Measurements from ENCODE around the gene WDR82. TPM values are rescaled to one million over a fixed set of nuclear protein-coding genes. Genes with fewer than 3 reads are reported as not detected.

Gene WDR82
- total and polyA plus RNA-seq, 12 donors = 19.3 to 78.4 (median 69.4) TPM

DNA sequence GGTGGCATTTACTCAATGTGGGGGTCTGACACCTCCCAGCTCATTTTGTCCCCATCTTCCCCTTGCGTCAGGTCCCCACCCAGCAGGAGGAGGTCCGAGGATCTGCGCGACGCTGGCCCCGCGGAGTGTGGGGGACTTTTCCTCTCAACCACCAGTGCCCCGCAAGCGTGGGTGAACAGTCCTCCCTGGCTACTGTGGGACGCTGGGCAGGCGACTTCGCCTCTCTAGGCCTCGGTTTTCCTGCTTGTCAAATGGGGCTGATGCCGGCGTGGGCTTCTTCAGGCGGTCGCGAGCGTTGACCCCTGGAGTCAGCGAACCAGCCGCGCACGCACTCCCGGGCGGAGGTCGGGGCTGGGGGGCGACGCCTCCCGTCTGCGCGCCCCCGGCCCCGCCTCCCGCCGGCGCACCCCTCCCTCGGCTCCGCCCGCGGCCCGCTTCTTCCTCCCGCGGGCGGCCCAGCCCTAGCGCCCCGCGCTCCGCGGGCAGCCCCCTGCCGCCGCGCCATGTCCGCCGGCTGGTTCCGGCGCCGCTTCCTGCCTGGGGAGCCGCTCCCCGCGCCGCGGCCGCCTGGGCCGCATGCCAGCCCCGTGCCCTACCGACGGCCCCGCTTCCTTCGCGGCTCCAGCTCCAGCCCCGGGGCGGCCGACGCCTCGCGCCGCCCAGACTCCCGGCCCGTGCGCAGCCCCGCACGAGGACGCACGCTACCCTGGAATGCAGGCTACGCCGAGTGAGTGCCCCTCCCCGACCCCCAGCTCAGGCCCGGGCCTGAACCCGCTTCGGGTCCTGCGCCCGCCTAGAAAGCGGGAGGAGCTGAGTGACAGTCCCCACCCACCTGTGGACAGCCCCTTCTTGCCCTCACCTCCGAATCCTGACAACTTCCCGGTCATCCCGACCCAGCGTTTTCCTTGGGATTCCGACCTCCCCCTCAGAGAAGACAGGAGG, 32.9 kb downstream of the WDR82 start, which contains the start of gene PPM1M:
TSS of gene PPM1M (plus strand) at position 438 of the 942 bp plus-strand sequence. CDS start at position 504, 66 bp downstream.
- peak; percentile 49 to 64 for DNase-seq
- peaks cover 0 to 6% (median 0%) of the 10 kb centered on the region in 11 donors for H3K9me3 ChIP-seq
- peak; percentile 29 to 77 (median 51) for ATAC-seq
- TF ChIP-seq, protein P1, sequence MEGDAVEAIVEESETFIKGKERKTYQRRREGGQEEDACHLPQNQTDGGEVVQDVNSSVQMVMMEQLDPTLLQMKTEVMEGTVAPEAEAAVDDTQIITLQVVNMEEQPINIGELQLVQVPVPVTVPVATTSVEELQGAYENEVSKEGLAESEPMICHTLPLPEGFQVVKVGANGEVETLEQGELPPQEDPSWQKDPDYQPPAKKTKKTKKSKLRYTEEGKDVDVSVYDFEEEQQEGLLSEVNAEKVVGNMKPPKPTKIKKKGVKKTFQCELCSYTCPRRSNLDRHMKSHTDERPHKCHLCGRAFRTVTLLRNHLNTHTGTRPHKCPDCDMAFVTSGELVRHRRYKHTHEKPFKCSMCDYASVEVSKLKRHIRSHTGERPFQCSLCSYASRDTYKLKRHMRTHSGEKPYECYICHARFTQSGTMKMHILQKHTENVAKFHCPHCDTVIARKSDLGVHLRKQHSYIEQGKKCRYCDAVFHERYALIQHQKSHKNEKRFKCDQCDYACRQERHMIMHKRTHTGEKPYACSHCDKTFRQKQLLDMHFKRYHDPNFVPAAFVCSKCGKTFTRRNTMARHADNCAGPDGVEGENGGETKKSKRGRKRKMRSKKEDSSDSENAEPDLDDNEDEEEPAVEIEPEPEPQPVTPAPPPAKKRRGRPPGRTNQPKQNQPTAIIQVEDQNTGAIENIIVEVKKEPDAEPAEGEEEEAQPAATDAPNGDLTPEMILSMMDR (IDR thresholded peaks at IDR 0.05) = no peak
- peak within 1 kb of the TSS; percentile 69 to 97 (median 88) for H3K27ac ChIP-seq
- WGBS, 2 donors = 2% methylated on average over 69 to 98 of the region's 98 CpGs
- H3K27me3 ChIP-seq = no peaks in the 10 kb centered on the region
- intact Hi-C loops (cut with DNase I) = no loop called here
- peaks cover 0 to 29% (median 0%) of the 10 kb centered on the region in 9 donors for H3K36me3 ChIP-seq
- peaks cover 7 to 58% (median 17%) of the 10 kb centered on the region in 9 donors for H3K4me1 ChIP-seq
- H3K4me3 ChIP-seq = peak within 1 kb of the TSS; percentile 33 to 71 (median 64)

DNA sequence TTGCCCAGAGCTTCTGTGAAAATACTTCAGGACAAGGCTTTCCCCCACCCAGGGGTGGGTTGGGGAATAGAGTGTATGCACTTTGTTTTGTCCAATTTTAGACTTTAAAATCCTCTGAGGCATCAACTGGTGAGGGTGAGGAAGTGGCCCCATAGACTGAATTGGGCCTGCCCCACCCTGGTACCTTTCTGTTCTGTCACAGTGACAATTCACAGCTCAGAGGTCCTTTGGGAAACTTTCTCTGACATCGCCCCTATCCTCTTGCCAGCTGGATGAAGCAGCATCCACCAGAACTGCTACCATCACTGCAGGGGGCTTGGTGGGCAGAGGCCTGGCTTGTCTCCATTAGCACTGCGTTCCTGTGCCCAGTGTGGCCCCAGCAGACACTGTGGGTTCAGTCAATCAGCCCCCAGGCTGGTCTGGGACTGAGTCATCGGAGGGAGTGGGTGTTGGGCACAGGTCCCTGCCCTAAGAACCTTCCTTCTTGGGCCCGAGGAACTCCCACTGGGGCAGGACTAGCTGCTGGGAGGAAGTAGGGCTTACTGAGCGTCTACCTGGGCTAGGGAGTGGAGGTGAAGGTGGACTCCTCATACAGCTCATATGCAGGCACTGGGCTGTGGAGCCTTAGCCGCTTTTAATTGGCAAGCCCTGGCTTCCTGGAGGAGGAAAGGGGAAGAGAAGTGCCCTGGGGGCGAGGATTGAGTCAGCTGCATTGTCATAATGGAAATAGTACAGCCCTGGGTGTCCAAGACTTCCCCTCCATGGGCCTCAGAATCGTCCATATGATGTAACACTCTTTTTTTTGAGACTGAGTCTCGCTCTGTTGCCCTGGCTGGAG, 34.4 kb downstream of the WDR82 start:
- WGBS, 2 donors = 84 to 87% methylated on average over 9 of the region's 9 CpGs
- Histone ChIP-seq H3K27ac (peak overlapping the region in 7 of 10 donors; percentile 18 to 97 (median 88)), H3K4me1 (peaks cover 7 to 71% (median 28%) of the 10 kb centered on the region in 9 donors), H3K36me3 (peaks cover 0 to 14% (median 0%) of the 10 kb centered on the region in 9 donors), H3K4me3 (peak overlapping the region in 3 of 10 donors; percentile 65 to 71 (median 67)), H3K9me3 (peaks cover 0 to 6% (median 0%) of the 10 kb centered on the region in 11 donors), H3K27me3 (no peaks in the 10 kb centered on the region)
- intact Hi-C loops (cut with DNase I) = loop anchor here in 1 of 10 donors (5.0 kb wide), 1 partner anchor 33 kb away; the partner anchor contains the start of gene WDR82
- DNase-seq (peak in 1 of 2 donors; percentile 32), ATAC-seq (peak in 7 of 8 donors; percentile 0 to 30 (median 13))
- TF ChIP-seq, protein P1 (IDR thresholded peaks at IDR 0.05) = no peak

DNA sequence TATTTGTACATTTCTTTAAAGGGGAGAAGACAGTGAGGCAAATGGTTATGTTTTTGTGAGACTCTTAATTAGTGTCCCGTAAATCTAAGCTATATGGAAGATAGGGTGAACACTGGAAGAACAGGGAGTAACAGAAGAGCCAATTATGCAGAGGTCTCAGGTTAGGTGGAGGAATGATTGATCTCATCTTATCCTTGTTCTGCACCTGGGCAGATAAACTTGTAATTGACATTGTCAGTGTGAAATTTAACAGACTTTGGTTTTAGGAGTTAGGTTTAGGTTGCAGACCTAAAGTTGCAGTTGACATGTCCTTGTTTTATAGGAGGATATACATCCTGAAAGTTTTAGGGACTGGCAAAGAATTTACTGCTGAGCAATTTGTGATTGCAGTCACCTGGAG, 36.4 kb downstream of the WDR82 start:
- 84 to 86% methylated on average over 1 of the region's 1 CpG for WGBS, 2 donors
- H3K4me1 ChIP-seq = peaks cover 17 to 69% (median 44%) of the 10 kb centered on the region in 9 donors

More for the DNA sequence above, 36.4 kb downstream of the WDR82 start:
- no peak for DNase-seq
- Histone ChIP-seq H3K27ac (no peak overlapping the region), H3K36me3 (no peaks in the 10 kb centered on the region), H3K4me3 (no peak overlapping the region), H3K27me3 (no peaks in the 10 kb centered on the region), H3K9me3 (peaks cover 0 to 6% (median 0%) of the 10 kb centered on the region in 11 donors)
- intact Hi-C loops (cut with DNase I) = loop anchor here in 1 of 10 donors (5.0 kb wide), 1 partner anchor 35 kb away; the partner anchor contains the start of gene WDR82
- ATAC-seq = no peak
- TF ChIP-seq, protein P1 (IDR thresholded peaks at IDR 0.05) = no peak

Data from heart right ventricle (tissue), 16 donors.